SK-N-SH treated with all-trans-retinoic acid at 6 μM for 48 hours (cell line): ENCODE results near the gene ETDA.
"Not testable (repeated sequence)": the region's sequence is repeated elsewhere in the genome, so short reads cannot be mapped to it uniquely, and the experiment has no call there.

ENCODE experiments used
- ATAC-seq: fragments of 200-7000 bp; cut with Tn5 transposase; 3 replicates; pipeline ENCODE4 v1.9.1; 2020; ENCODE audit warnings: mild to moderate bottlenecking, moderate library complexity
- ARNTL ChIP-seq: fragments of 450-650 bp; formaldehyde crosslinking; IDR thresholded peaks from 2 replicates; pipeline ENCODE4 v1.5.0; 2020; ENCODE audit warnings: low read depth, mild to moderate bottlenecking, moderate library complexity, borderline replicate concordance
- BACH2 ChIP-seq: fragments of 250-450 bp; sonication (Bioruptor Pico); IDR thresholded peaks from 2 replicates; pipeline ENCODE4 v1.9.0; 2021; ENCODE audit warnings: mild to moderate bottlenecking, borderline replicate concordance
- CSDC2 ChIP-seq: fragments of 250-450 bp; sonication (Bioruptor Pico); IDR thresholded peaks from 2 replicates; pipeline ENCODE4 v1.5.0; 2020; ENCODE audit warnings: mild to moderate bottlenecking, moderate library complexity
- CSRNP3 ChIP-seq: fragments of 250-450 bp; sonication (Bioruptor Pico); IDR thresholded peaks from 2 replicates; pipeline ENCODE4 v1.5.1; 2021; ENCODE audit warnings: mild to moderate bottlenecking, moderate library complexity
- ESRRG ChIP-seq: fragments of 250-450 bp; sonication (Bioruptor Pico); IDR thresholded peaks from 2 replicates; pipeline ENCODE4 v1.6.1; 2021; ENCODE audit warnings: mild to moderate bottlenecking
- GLIS3 ChIP-seq: fragments of 250-450 bp; sonication (Bioruptor Pico); IDR thresholded peaks from 2 replicates; pipeline ENCODE4 v1.5.0; 2020; ENCODE audit warnings: mild to moderate bottlenecking, moderate library complexity
- ISL1 ChIP-seq: fragments of 250-450 bp; sonication (Bioruptor Pico); IDR thresholded peaks from 2 replicates; pipeline ENCODE4 v2.1.2; 2022; ENCODE audit warnings: mild to moderate bottlenecking, moderate library complexity
- OSR1 ChIP-seq: fragments of 250-450 bp; sonication (Bioruptor Pico); IDR thresholded peaks from 2 replicates; pipeline ENCODE4 v1.8.0; 2022; ENCODE audit warnings: moderate library complexity, mild to moderate bottlenecking, inconsistent platforms
- PATZ1 ChIP-seq: fragments of 250-450 bp; sonication (Bioruptor Pico); IDR thresholded peaks from 2 replicates; pipeline ENCODE4 v1.8.0; 2020; ENCODE audit warnings: mild to moderate bottlenecking, moderate library complexity, borderline replicate concordance
- POU6F1 ChIP-seq: fragments of 250-450 bp; sonication (Bioruptor Pico); IDR thresholded peaks from 2 replicates; pipeline ENCODE4 v1.8.0; 2021; ENCODE audit warnings: low read depth, mild to moderate bottlenecking, moderate library complexity, borderline replicate concordance
- RARB ChIP-seq: fragments of 250-450 bp; sonication (Bioruptor Pico); IDR thresholded peaks from 2 replicates; pipeline ENCODE4 v1.8.0; 2021; ENCODE audit warnings: mild to moderate bottlenecking, moderate library complexity
- SNAI2 ChIP-seq: fragments of 250-450 bp; sonication (Bioruptor Pico); IDR thresholded peaks from 2 replicates; pipeline ENCODE4 v1.5.0; 2020; ENCODE audit warnings: mild to moderate bottlenecking, moderate library complexity
- TCF4 ChIP-seq: fragments of 250-450 bp; sonication (Bioruptor Pico); IDR thresholded peaks from 2 replicates; pipeline ENCODE4 v1.8.0; 2021; ENCODE audit warnings: mild to moderate bottlenecking, moderate library complexity, borderline replicate concordance
- TOX ChIP-seq: fragments of 250-450 bp; sonication (Bioruptor Pico); IDR thresholded peaks from 2 replicates; pipeline ENCODE4 v1.8.0; 2021; ENCODE audit warnings: mild to moderate bottlenecking, moderate library complexity, borderline replicate concordance
- ZFP30 ChIP-seq: fragments of 450-650 bp; formaldehyde crosslinking; IDR thresholded peaks from 2 replicates; pipeline ENCODE4 v1.5.0; 2022; ENCODE audit warnings: mild to moderate bottlenecking, moderate library complexity
- ZNF565 ChIP-seq: fragments of 450-650 bp; formaldehyde crosslinking; conservative IDR thresholded peaks from 2 replicates; pipeline ENCODE4 v1.5.0; 2020; ENCODE audit warnings: low read depth, mild to moderate bottlenecking, moderate library complexity
- ZNF8 ChIP-seq: fragments of 450-650 bp; formaldehyde crosslinking; IDR thresholded peaks from 2 replicates; pipeline ENCODE4 v1.5.0; 2020; ENCODE audit warnings: mild to moderate bottlenecking, moderate library complexity

Gene ETDA

GRCh38 chrX:135252011-135252518, at the start of gene ETDA:
TSS of gene ETDA (plus strand) at chrX:135252061. CDS start at chrX:135253277, 1,216 bp downstream.
- not testable (repeated sequence) for ATAC-seq

- ATAC-seq, result not testable (repeated sequence)
Observed at GRCh38 chrX:135206427-135206826, 45.4 kb upstream of the ETDA start.

- TF ChIP-seq ESRRG (CRISPR knock-in tag) (no peak), PATZ1 (CRISPR knock-in tag) (no peak), TOX (CRISPR knock-in tag) (no peak), TCF4 (CRISPR knock-in tag) (no peak), ISL1 (CRISPR knock-in tag) (no peak), RARB (CRISPR knock-in tag) (no peak), ZFP30 (CRISPR knock-in tag) (no peak)
- ATAC-seq, result no peak
Observed at GRCh38 chrX:135213200-135213844, 38.5 kb upstream of the ETDA start.

- ATAC-seq, result not testable (repeated sequence)
Observed at GRCh38 chrX:135245989-135246388, 5.9 kb upstream of the ETDA start.

GRCh38 chrX:135256087-135256684, 4.3 kb downstream of the ETDA start:
- not testable (repeated sequence) for ATAC-seq

GRCh38 chrX:135256923-135257322, 5.1 kb downstream of the ETDA start:
- TF ChIP-seq CSRNP3 (CRISPR knock-in tag) (no peak), BACH2 (CRISPR knock-in tag) (no peak), ZNF565 (CRISPR knock-in tag) (no peak), GLIS3 (CRISPR knock-in tag) (no peak), POU6F1 (CRISPR knock-in tag) (no peak), ZNF8 (CRISPR knock-in tag) (no peak), SNAI2 (no peak), ARNTL (CRISPR knock-in tag) (no peak), RARB (CRISPR knock-in tag) (no peak), PATZ1 (CRISPR knock-in tag) (no peak)
- TF ChIP-seq, all 23 proteins: peak for 0
- no peak for ATAC-seq

GRCh38 chrX:135257469-135257868, 5.6 kb downstream of the ETDA start:
- TF ChIP-seq GLIS3 (CRISPR knock-in tag) (no peak), PATZ1 (CRISPR knock-in tag) (no peak), ISL1 (CRISPR knock-in tag) (no peak), ESRRG (CRISPR knock-in tag) (no peak), CSDC2 (CRISPR knock-in tag) (no peak), OSR1 (no peak)
- no peak for ATAC-seq

- ATAC-seq, result not testable (repeated sequence)
Observed at GRCh38 chrX:135260976-135261375, 9.1 kb downstream of the ETDA start.

GRCh38 chrX:135263376-135263775, 11.5 kb downstream of the ETDA start:
- not testable (repeated sequence) for ATAC-seq
